Endodermal cell (in vitro differentiated cells): ENCODE results near the gene SCN2B. TPM values are rescaled to one million over a fixed set of nuclear protein-coding genes. Genes with fewer than 3 reads are reported as not detected.

Source experiments
- DNase-seq: peaks from one replicate; pipeline ENCODE4 v3.0.0-alpha.2; 2017
- H3K27ac ChIP-seq: 2 replicates; pipeline ENCODE4 v1.5.1; 2013; ENCODE audit warnings: mild to moderate bottlenecking, low read depth, low read length, moderate library complexity
- H3K27me3 ChIP-seq: 2 replicates; pipeline ENCODE4 v1.6.1; 2013; ENCODE audit warnings: mild to moderate bottlenecking, low read length, moderate library complexity; ENCODE audit not compliant: insufficient read depth, control insufficient read depth, poor library complexity, severe bottlenecking
- H3K36me3 ChIP-seq: 2 replicates; pipeline ENCODE4 v1.7.0; 2013; ENCODE audit warnings: mild to moderate bottlenecking, low read length, moderate library complexity; ENCODE audit not compliant: control insufficient read depth, insufficient read depth
- H3K4me1 ChIP-seq: one replicate; pipeline ENCODE4 v1.7.0; 2013; ENCODE audit warnings: low read length; ENCODE audit not compliant: control insufficient read depth, insufficient read depth
- H3K4me3 ChIP-seq: 2 replicates; pipeline ENCODE4 v1.5.1; 2013; ENCODE audit warnings: mild to moderate bottlenecking, low read length, moderate library complexity
- H3K9ac ChIP-seq: 2 replicates; pipeline ENCODE4 v1.6.1; 2013; ENCODE audit warnings: mild to moderate bottlenecking, low read length, moderate library complexity; ENCODE audit not compliant: poor library complexity, severe bottlenecking; ENCODE audit errors: extremely low read depth
- H3K9me3 ChIP-seq: 2 replicates; pipeline ENCODE4 v1.6.1; 2013; ENCODE audit warnings: mild to moderate bottlenecking, low read length, moderate library complexity; ENCODE audit not compliant: control insufficient read depth
- H3K27ac Mint-ChIP-seq: 2 replicates; pipeline ENCODE4 v1.8.0; 2020; ENCODE audit warnings: mixed read lengths
- H3K27me3 Mint-ChIP-seq: 2 replicates; pipeline ENCODE4 v1.8.0; 2021; ENCODE audit warnings: mild to moderate bottlenecking, mixed read lengths; ENCODE audit not compliant: insufficient read depth
- H3K36me3 Mint-ChIP-seq: 2 replicates; pipeline ENCODE4 v1.8.0; 2020; ENCODE audit warnings: low read depth, mixed read lengths
- H3K4me1 Mint-ChIP-seq: 2 replicates; pipeline ENCODE4 v1.8.0; 2020; ENCODE audit warnings: mixed read lengths
- H3K4me3 Mint-ChIP-seq: 2 replicates; pipeline ENCODE4 v1.8.0; 2020; ENCODE audit warnings: mild to moderate bottlenecking, moderate library complexity, mixed read lengths
- H3K9me3 Mint-ChIP-seq: 2 replicates; pipeline ENCODE4 v1.8.0; 2020; ENCODE audit warnings: mild to moderate bottlenecking, mixed read lengths
- WGBS, 2 experiments: methylation state at CpG; one replicate each; pipeline versions ENCODE4 v1.1.5 to v1.1.7; 2013; ENCODE audit warnings: missing lambda C conversion rate in 2 of 2, mixed read lengths in 1 of 2; ENCODE audit not compliant: insufficient coverage in 1 of 2, insufficient read length in 1 of 2; 5-methylcytosine and 5-hydroxymethylcytosine counted together
- total RNA-seq, 2 donors: library from RNA; stranded (reverse); fragmentation: NEBNext Ultra II Directional in 1 of 2; extraction: Animal tissue kit (Norgen Biotek cat#: 25700) in 1 of 2; gene quantifications; 2 replicates in 1 of 2; 3 replicates in 1 of 2; pipeline ENCODE4 v1.2.1, GENCODE V29; 2021
- TF ChIP-seq, protein P1 (sequence below): fragments of 200-600 bp; sonication (generic); conservative IDR thresholded peaks from 2 replicates; pipeline ENCODE4 v1.5.0; 2021; ENCODE audit warnings: antibody characterized with exemption, mild to moderate bottlenecking

SCN2B gene
- total RNA-seq, 2 donors from 2014 or later: 0.11 to 0.20 TPM

DNA sequence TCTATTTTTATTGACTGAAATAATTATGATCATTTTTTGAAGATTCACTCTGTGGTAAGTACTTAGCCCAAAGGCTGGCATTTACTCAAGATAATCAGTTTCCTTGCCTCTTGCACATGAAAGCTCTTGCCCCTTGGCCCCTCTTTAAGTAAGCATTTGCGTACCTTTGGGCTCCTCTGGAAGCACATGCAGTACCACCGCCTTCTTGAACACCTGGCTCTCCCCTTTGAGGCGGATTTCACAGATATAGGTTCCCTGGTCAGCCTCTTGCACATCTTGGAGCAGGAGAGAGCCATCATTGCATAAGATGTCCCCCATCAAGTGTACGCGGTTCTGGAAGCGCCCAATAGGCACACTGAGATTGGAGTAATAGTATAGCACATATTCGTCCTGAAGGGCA lies 33.9 kb upstream of the SCN2B start:
- H3K9me3 Mint-ChIP-seq: no peaks in the 10 kb centered on the region
- Histone ChIP-seq H3K9me3 (no peaks in the 10 kb centered on the region), H3K27me3 (peaks cover 4% of the 10 kb centered on the region), H3K4me1 (peaks cover 5% of the 10 kb centered on the region), H3K4me3 (no peak overlapping the region), H3K9ac (no peak overlapping the region), H3K36me3 (no peaks in the 10 kb centered on the region), H3K27ac (no peak overlapping the region)
- DNase-seq: peak; percentile 54
- peaks cover 41% of the 10 kb centered on the region for H3K4me1 Mint-ChIP-seq
- H3K36me3 Mint-ChIP-seq: no peaks in the 10 kb centered on the region
- WGBS, 2 experiments: 91% methylated on average over 7 of the region's 7 CpGs
- TF ChIP-seq, protein P1, sequence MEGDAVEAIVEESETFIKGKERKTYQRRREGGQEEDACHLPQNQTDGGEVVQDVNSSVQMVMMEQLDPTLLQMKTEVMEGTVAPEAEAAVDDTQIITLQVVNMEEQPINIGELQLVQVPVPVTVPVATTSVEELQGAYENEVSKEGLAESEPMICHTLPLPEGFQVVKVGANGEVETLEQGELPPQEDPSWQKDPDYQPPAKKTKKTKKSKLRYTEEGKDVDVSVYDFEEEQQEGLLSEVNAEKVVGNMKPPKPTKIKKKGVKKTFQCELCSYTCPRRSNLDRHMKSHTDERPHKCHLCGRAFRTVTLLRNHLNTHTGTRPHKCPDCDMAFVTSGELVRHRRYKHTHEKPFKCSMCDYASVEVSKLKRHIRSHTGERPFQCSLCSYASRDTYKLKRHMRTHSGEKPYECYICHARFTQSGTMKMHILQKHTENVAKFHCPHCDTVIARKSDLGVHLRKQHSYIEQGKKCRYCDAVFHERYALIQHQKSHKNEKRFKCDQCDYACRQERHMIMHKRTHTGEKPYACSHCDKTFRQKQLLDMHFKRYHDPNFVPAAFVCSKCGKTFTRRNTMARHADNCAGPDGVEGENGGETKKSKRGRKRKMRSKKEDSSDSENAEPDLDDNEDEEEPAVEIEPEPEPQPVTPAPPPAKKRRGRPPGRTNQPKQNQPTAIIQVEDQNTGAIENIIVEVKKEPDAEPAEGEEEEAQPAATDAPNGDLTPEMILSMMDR: no peak
- H3K27ac Mint-ChIP-seq: no peak overlapping the region
- H3K4me3 Mint-ChIP-seq: no peak overlapping the region
- H3K27me3 Mint-ChIP-seq: peaks cover 21% of the 10 kb centered on the region

DNA sequence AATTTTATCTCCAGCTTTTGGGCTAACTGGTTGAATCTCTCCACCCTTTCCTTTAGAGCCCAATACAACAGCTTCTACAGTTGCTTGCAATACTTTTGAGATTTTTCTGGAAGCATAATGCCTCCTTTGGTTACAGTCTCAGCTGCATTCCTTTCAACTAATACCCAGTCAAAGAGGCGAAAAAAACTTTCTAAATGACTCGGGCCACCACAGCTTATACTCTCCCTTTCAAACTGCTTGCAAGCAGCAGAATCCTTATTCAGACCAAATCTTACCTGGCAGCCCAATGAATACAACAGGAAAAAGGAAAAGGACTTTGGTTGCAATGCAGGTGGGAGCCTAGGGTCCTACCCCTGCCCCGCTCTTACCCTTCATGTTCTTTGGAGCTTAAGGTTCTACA lies 32.6 kb upstream of the SCN2B start:
- no peaks in the 10 kb centered on the region for H3K36me3 ChIP-seq
- 67 to 86% methylated on average over 1 to 3 of the region's 3 CpGs for WGBS, 2 experiments
- DNase-seq: no peak
- H3K27ac ChIP-seq: no peak overlapping the region
- H3K4me1 Mint-ChIP-seq: peaks cover 39% of the 10 kb centered on the region
- H3K9ac ChIP-seq: no peak overlapping the region
- H3K4me1 ChIP-seq: peaks cover 5% of the 10 kb centered on the region
- no peak overlapping the region for H3K4me3 ChIP-seq
- no peak overlapping the region for H3K27ac Mint-ChIP-seq
- H3K36me3 Mint-ChIP-seq: no peaks in the 10 kb centered on the region
- no peaks in the 10 kb centered on the region for H3K9me3 ChIP-seq
- H3K9me3 Mint-ChIP-seq: no peaks in the 10 kb centered on the region
- peaks cover 15% of the 10 kb centered on the region for H3K27me3 ChIP-seq
- H3K4me3 Mint-ChIP-seq: no peak overlapping the region
- peaks cover 21% of the 10 kb centered on the region for H3K27me3 Mint-ChIP-seq
- TF ChIP-seq, protein P1: no peak

DNA sequence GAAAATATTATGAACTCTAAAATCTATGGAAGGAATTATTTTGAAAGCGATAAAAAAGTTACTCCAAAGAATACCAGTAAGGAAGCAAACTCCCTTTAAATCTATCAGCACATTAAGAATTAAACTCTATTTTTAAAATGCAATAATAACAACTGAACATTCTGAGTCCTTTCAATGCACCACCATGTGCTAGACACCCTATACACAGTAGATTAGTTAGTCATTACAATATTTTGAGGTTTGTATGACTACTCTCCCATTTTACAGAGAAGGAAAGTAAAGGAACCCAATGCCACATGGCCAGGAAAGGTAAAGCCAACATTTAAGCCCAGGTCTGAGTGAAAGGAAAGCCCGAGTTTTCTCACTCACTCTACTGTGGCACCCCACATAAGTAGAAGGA lies 30.6 kb upstream of the SCN2B start:
- peaks cover 22% of the 10 kb centered on the region for H3K4me1 Mint-ChIP-seq
- Histone ChIP-seq H3K4me3 (no peak overlapping the region), H3K9me3 (no peaks in the 10 kb centered on the region), H3K4me1 (peaks cover 6% of the 10 kb centered on the region), H3K27ac (no peak overlapping the region), H3K36me3 (no peaks in the 10 kb centered on the region), H3K9ac (no peak overlapping the region), H3K27me3 (peaks cover 19% of the 10 kb centered on the region)
- H3K36me3 Mint-ChIP-seq: no peaks in the 10 kb centered on the region
- no peak overlapping the region for H3K27ac Mint-ChIP-seq
- 71% methylated on average over 1 of the region's 2 CpGs; no CpG with 5 or more reads in 1 of the 2 experiments for WGBS, 2 experiments
- peaks cover 20% of the 10 kb centered on the region for H3K27me3 Mint-ChIP-seq
- TF ChIP-seq, protein P1: no peak
- no peaks in the 10 kb centered on the region for H3K9me3 Mint-ChIP-seq
- H3K4me3 Mint-ChIP-seq: no peak overlapping the region
- no peak for DNase-seq
